ENCODE measurements around the gene CELSR1. TPM values are rescaled to one million over a fixed set of nuclear protein-coding genes. Genes with fewer than 3 reads are reported as not detected.
A peak's percentile ranks its signal among the peaks of the same experiment; 100 is the strongest.

CELSR1 gene
- total and polyA plus RNA-seq, 2 donors (not counting 1 experiment from before 2014, with no cell fraction given): 30.2 to 34.8 TPM

GRCh38 chr22:46457502-46458488, 79.6 kb downstream of the CELSR1 start:
- no peaks in the 10 kb centered on the region for H3K4me1 ChIP-seq (ENCODE audit: control insufficient read depth in 2 of 2, insufficient read depth in 2 of 2, low read length in 2 of 2)
- no peak overlapping the region for H2AFZ ChIP-seq (ENCODE audit: insufficient read depth, low read depth, low read length, poor library complexity, severe bottlenecking)
- H3K27ac ChIP-seq (ENCODE audit: low read length in 2 of 2): no peak overlapping the region
- no peak overlapping the region for H3K4me3 ChIP-seq (ENCODE audit: control extremely low read depth in 1 of 5, extremely low read depth in 1 of 5, insufficient read depth in 1 of 5, low read depth in 2 of 5, low read length in 4 of 5)
- H3K36me3 ChIP-seq (replicated peaks in 1 of 2; ENCODE audit: control extremely low read depth in 1 of 2, control insufficient read depth in 1 of 2, extremely low read depth in 1 of 2, insufficient read depth in 2 of 2, low read length in 1 of 2): no peaks in the 10 kb centered on the region
- H3K27me3 ChIP-seq (replicated peaks in 1 of 4; ENCODE audit: control extremely low read depth in 1 of 4, control insufficient read depth in 3 of 4, insufficient read depth in 4 of 4, low read length in 3 of 4): peaks cover 0 to 11% (median 0%) of the 10 kb centered on the region in 4 experiments
- CTCF ChIA-PET: interaction anchor here (1.5 kb wide), 1 partner anchor 90 kb away, joined by 4 read pairs; no protein-coding TSS in a partner anchor
- no peak overlapping the region for H3K9ac ChIP-seq (ENCODE audit: low read length)
- H4K20me1 ChIP-seq (ENCODE audit: control insufficient read depth, insufficient read depth, low read length, poor library complexity, severe bottlenecking): no peaks in the 10 kb centered on the region
- POLR2A ChIA-PET: no interaction called here
- H3K27ac Mint-ChIP-seq: peak overlapping the region; percentile 42
- no peaks in the 10 kb centered on the region for H3K79me2 ChIP-seq (ENCODE audit: control insufficient read depth, insufficient read depth, low read length)
- H3K27me3 Mint-ChIP-seq: peaks cover 20% of the 10 kb centered on the region
- no peaks in the 10 kb centered on the region for H3K9me3 ChIP-seq (ENCODE audit: control extremely low read depth in 1 of 3, control insufficient read depth in 2 of 3, insufficient read depth in 1 of 3, low read length in 2 of 3)
- no peaks in the 10 kb centered on the region for H3K9me3 Mint-ChIP-seq (ENCODE audit: insufficient read depth)
- H3K4me2 ChIP-seq (replicated peaks; ENCODE audit: low read depth, low read length, poor library complexity, severe bottlenecking): no peak overlapping the region
- TF ChIP-seq CTCF (IDR thresholded peaks at IDR 0.05): no peak
- TF ChIP-seq EZH2 (IDR thresholded peaks at IDR 0.05; ENCODE audit: borderline replicate concordance, insufficient read depth, low read depth, low read length, poor library complexity, severe bottlenecking): no peak
- WGBS (ENCODE audit: insufficient coverage): 84% methylated on average over 26 of the region's 34 CpGs
- ATAC-seq (ENCODE audit: low read depth) (no peak), DNase-seq (no peak)
- intact Hi-C loops (cut with micrococcal nuclease): no loop called here
- H3K4me1 Mint-ChIP-seq: peaks cover 5% of the 10 kb centered on the region
- no peak overlapping the region for H3K4me3 Mint-ChIP-seq

- H3K27me3 Mint-ChIP-seq: peaks cover 18% of the 10 kb centered on the region
- POLR2A ChIA-PET: interaction anchor here (0.6 kb wide), 1 partner anchor 106 kb away, joined by 5 read pairs; no protein-coding TSS in a partner anchor
Observed at GRCh38 chr22:46456818-46457163, 80.6 kb downstream of the CELSR1 start.

More at GRCh38 chr22:46456818-46457163, 80.6 kb downstream of the CELSR1 start:
- DNase-seq: no peak
- Histone ChIP-seq H3K9ac (ENCODE audit: low read length) (no peak overlapping the region), H4K20me1 (ENCODE audit: control insufficient read depth, insufficient read depth, low read length, poor library complexity, severe bottlenecking) (no peaks in the 10 kb centered on the region), H2AFZ (ENCODE audit: insufficient read depth, low read depth, low read length, poor library complexity, severe bottlenecking) (no peak overlapping the region), H3K9me3 (ENCODE audit: control extremely low read depth in 1 of 3, control insufficient read depth in 2 of 3, insufficient read depth in 1 of 3, low read length in 2 of 3) (no peaks in the 10 kb centered on the region), H3K4me3 (ENCODE audit: control extremely low read depth in 1 of 5, extremely low read depth in 1 of 5, insufficient read depth in 1 of 5, low read depth in 2 of 5, low read length in 4 of 5) (no peak overlapping the region), H3K36me3 (replicated peaks in 1 of 2; ENCODE audit: control extremely low read depth in 1 of 2, control insufficient read depth in 1 of 2, extremely low read depth in 1 of 2, insufficient read depth in 2 of 2, low read length in 1 of 2) (no peaks in the 10 kb centered on the region), H3K27ac (ENCODE audit: low read length in 2 of 2) (no peak overlapping the region), H3K4me2 (replicated peaks; ENCODE audit: low read depth, low read length, poor library complexity, severe bottlenecking) (no peak overlapping the region), H3K79me2 (ENCODE audit: control insufficient read depth, insufficient read depth, low read length) (no peaks in the 10 kb centered on the region), H3K4me1 (ENCODE audit: control insufficient read depth in 2 of 2, insufficient read depth in 2 of 2, low read length in 2 of 2) (no peaks in the 10 kb centered on the region), H3K27me3 (replicated peaks in 1 of 4; ENCODE audit: control extremely low read depth in 1 of 4, control insufficient read depth in 3 of 4, insufficient read depth in 4 of 4, low read length in 3 of 4) (peaks cover 0 to 11% (median 0%) of the 10 kb centered on the region in 4 experiments)
- 94% methylated on average over 12 of the region's 12 CpGs for WGBS (ENCODE audit: insufficient coverage)
- Mint-ChIP-seq H3K4me3 (no peak overlapping the region), H3K27ac (no peak overlapping the region), H3K4me1 (peaks cover 5% of the 10 kb centered on the region), H3K9me3 (ENCODE audit: insufficient read depth) (no peaks in the 10 kb centered on the region)
- CTCF ChIA-PET: interaction anchor here (1.5 kb wide), 1 partner anchor 89 kb away, joined by 4 read pairs; no protein-coding TSS in a partner anchor
- intact Hi-C loops (cut with micrococcal nuclease): no loop called here
- TF ChIP-seq CTCF (IDR thresholded peaks at IDR 0.05) (no peak), EZH2 (IDR thresholded peaks at IDR 0.05; ENCODE audit: borderline replicate concordance, insufficient read depth, low read depth, low read length, poor library complexity, severe bottlenecking) (no peak)
- no peak for ATAC-seq (ENCODE audit: low read depth)
